Measurements from ENCODE around the gene CDKN2B. TPM values are rescaled to one million over a fixed set of nuclear protein-coding genes. Genes with fewer than 3 reads are reported as not detected.

Gene CDKN2B
- polyA plus RNA-seq, 1 donor from 2014 or later = 0.15 TPM

GRCh38 chr9:21991072-21991959, 17.8 kb downstream of the CDKN2B start:
- Histone ChIP-seq H3K4me3 (ENCODE audit: low read length) (no peak overlapping the region), H3K9me3 (ENCODE audit: low read length) (no peaks in the 10 kb centered on the region), H2AFZ (ENCODE audit: low read depth, low read length) (no peak overlapping the region), H3K4me2 (ENCODE audit: low read length) (no peak overlapping the region), H3K9ac (ENCODE audit: low read length) (no peak overlapping the region), H3K79me2 (replicated peaks; ENCODE audit: insufficient read depth, low read length) (no peaks in the 10 kb centered on the region), H3K36me3 (ENCODE audit: insufficient read depth, low read length) (no peaks in the 10 kb centered on the region), H4K20me1 (ENCODE audit: insufficient read depth) (no peaks in the 10 kb centered on the region), H3K27me3 (ENCODE audit: insufficient read depth, low read depth, low read length) (peaks cover 99% of the 10 kb centered on the region), H3K9me2 (ENCODE audit: insufficient read depth, low read length) (peaks cover 2% of the 10 kb centered on the region), H3F3A (ENCODE audit: insufficient read depth, low read length, poor library complexity, severe bottlenecking) (no peaks in the 10 kb centered on the region), H3K27ac (ENCODE audit: low read length) (no peak overlapping the region)
- TF ChIP-seq MXI1 (conservative IDR thresholded peaks at IDR 0.05; ENCODE audit: poor library complexity, severe bottlenecking) (no peak), EZH2 (IDR thresholded peaks at IDR 0.05; ENCODE audit: borderline replicate concordance, insufficient read depth, low read length, poor library complexity, severe bottlenecking) (no peak), POLR2AphosphoS5 (IDR thresholded peaks at IDR 0.05) (no peak), CTCF (IDR thresholded peaks at IDR 0.05; ENCODE audit: poor library complexity, severe bottlenecking) (no peak), SMC3 (conservative IDR thresholded peaks at IDR 0.05; ENCODE audit: poor library complexity) (no peak), EP300 (conservative IDR thresholded peaks at IDR 0.05; ENCODE audit: poor library complexity, severe bottlenecking) (no peak)

- Histone ChIP-seq H3K9ac (ENCODE audit: low read length) (no peak overlapping the region), H3K79me2 (replicated peaks; ENCODE audit: insufficient read depth, low read length) (no peaks in the 10 kb centered on the region), H3K27ac (ENCODE audit: low read length) (no peak overlapping the region), H3K9me2 (ENCODE audit: insufficient read depth, low read length) (peaks cover 2% of the 10 kb centered on the region), H4K20me1 (ENCODE audit: insufficient read depth) (no peaks in the 10 kb centered on the region), H3K9me3 (ENCODE audit: low read length) (no peaks in the 10 kb centered on the region), H3K4me3 (ENCODE audit: low read length) (no peak overlapping the region), H3F3A (ENCODE audit: insufficient read depth, low read length, poor library complexity, severe bottlenecking) (no peaks in the 10 kb centered on the region), H3K4me2 (ENCODE audit: low read length) (no peak overlapping the region), H2AFZ (ENCODE audit: low read depth, low read length) (no peak overlapping the region), H3K36me3 (ENCODE audit: insufficient read depth, low read length) (no peaks in the 10 kb centered on the region), H3K27me3 (ENCODE audit: insufficient read depth, low read depth, low read length) (peaks cover 99% of the 10 kb centered on the region)
- TF ChIP-seq MXI1 (conservative IDR thresholded peaks at IDR 0.05; ENCODE audit: poor library complexity, severe bottlenecking) (no peak), EZH2 (IDR thresholded peaks at IDR 0.05; ENCODE audit: borderline replicate concordance, insufficient read depth, low read length, poor library complexity, severe bottlenecking) (no peak), CTCF (IDR thresholded peaks at IDR 0.05; ENCODE audit: poor library complexity, severe bottlenecking) (no peak), SMC3 (conservative IDR thresholded peaks at IDR 0.05; ENCODE audit: poor library complexity) (no peak), REST (IDR thresholded peaks at IDR 0.05; ENCODE audit: borderline replicate concordance) (no peak)
Observed at GRCh38 chr9:21989440-21990189, 19.5 kb downstream of the CDKN2B start.

All from neural cell (in vitro differentiated cells).